Left ventricle myocardium inferior (tissue), 1 donor: ENCODE data around the gene DPF3. TPM values are rescaled to one million over a fixed set of nuclear protein-coding genes. Genes with fewer than 3 reads are reported as not detected.

ENCODE experiments used
- DNase-seq: peaks from one replicate; pipeline ENCODE4 v3.0.0-alpha.2; 2020
- H3K27ac ChIP-seq: fragments of 200-600 bp; replicated peaks from 2 replicates; pipeline ENCODE4 v1.8.0; 2021
- H3K27me3 ChIP-seq: fragments of 200-600 bp; 2 replicates; pipeline ENCODE4 v1.8.0; 2021; ENCODE audit warnings: low read depth
- H3K36me3 ChIP-seq: fragments of 200-600 bp; 2 replicates; pipeline ENCODE4 v1.8.0; 2021
- H3K4me1 ChIP-seq: fragments of 200-600 bp; 2 replicates; pipeline ENCODE4 v1.8.0; 2021
- H3K4me3 ChIP-seq: fragments of 200-600 bp; 2 replicates; pipeline ENCODE4 v1.8.0; 2021; ENCODE audit warnings: mild to moderate bottlenecking, moderate library complexity
- H3K9me3 ChIP-seq: fragments of 200-600 bp; replicated peaks from 2 replicates; pipeline ENCODE4 v1.8.0; 2021
- intact Hi-C: fragments of 100-400 bp; cut with micrococcal nuclease; formaldehyde crosslinking; loops from one replicate; pipeline ENCODE4 v1.11.0; 2022
- total RNA-seq: library from RNA; stranded (reverse); fragmentation: NEBNext Ultra II Directional; extraction: Animal tissue kit (Norgen Biotek cat#: 25700); gene quantifications from one replicate; pipeline ENCODE4 v1.2.1, GENCODE V29; 2021
- TF ChIP-seq, protein P1 (sequence below): fragments of 200-600 bp; IDR thresholded peaks from 2 replicates; pipeline ENCODE4 v1.8.0; 2021; ENCODE audit warnings: antibody characterized with exemption, mild to moderate bottlenecking, borderline replicate concordance
- donor health status: DM: no; HTN: yes; CAD: no; lungs with severe emphysema.

DPF3 gene
- total RNA-seq, 1 donor from 2014 or later: 37.7 TPM

DNA sequence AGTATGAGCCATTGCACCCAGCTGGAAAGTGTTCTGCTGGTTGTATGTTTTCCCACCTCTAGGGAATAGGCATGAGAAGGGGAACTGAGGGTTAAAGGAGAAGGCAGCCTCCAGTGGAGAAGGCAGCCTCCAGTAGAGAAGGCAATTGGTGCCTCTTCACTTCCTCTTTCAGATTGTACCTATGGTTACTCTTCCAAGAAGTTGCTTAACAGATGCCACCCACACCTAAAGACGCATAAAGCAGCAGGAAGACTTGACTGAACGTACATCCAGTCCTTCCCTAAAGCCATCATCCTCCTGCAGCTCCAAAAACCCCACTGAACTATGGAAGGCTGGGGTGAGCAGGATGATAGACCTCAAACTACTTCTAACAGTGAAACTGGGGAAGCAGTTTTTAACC is 13.1 kb downstream of the DPF3 start:
- Histone ChIP-seq H3K4me1 (peaks cover 96% of the 10 kb centered on the region), H3K27ac (no peak overlapping the region)
- TF ChIP-seq, protein P1, sequence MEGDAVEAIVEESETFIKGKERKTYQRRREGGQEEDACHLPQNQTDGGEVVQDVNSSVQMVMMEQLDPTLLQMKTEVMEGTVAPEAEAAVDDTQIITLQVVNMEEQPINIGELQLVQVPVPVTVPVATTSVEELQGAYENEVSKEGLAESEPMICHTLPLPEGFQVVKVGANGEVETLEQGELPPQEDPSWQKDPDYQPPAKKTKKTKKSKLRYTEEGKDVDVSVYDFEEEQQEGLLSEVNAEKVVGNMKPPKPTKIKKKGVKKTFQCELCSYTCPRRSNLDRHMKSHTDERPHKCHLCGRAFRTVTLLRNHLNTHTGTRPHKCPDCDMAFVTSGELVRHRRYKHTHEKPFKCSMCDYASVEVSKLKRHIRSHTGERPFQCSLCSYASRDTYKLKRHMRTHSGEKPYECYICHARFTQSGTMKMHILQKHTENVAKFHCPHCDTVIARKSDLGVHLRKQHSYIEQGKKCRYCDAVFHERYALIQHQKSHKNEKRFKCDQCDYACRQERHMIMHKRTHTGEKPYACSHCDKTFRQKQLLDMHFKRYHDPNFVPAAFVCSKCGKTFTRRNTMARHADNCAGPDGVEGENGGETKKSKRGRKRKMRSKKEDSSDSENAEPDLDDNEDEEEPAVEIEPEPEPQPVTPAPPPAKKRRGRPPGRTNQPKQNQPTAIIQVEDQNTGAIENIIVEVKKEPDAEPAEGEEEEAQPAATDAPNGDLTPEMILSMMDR: no peak

DNA sequence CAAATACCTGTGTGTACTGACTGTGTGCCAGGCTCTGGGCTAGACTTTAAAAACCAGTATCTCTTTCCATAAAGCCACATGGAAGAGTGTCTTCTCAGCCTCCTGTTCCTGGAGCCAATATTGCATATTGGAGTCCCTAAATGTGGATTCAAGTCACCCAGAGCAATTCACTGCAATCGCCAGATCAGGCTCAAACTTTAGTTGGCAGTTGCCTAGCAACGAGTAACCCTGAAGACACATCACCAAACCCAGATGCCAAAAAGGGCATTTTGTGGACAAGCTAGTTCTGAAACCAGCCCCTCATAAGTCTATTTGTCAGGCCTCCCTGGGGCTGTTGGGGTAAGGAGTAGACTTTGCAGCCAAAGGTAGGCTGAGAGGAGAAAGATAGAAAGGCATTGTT is 13.7 kb downstream of the DPF3 start:
- no peaks in the 10 kb centered on the region for H3K36me3 ChIP-seq
- no peak overlapping the region for H3K27ac ChIP-seq
- no peak for DNase-seq
- intact Hi-C loops: no loop called here
- H3K27me3 ChIP-seq: no peaks in the 10 kb centered on the region
- H3K9me3 ChIP-seq: no peaks in the 10 kb centered on the region
- H3K4me3 ChIP-seq: no peak overlapping the region
- TF ChIP-seq, protein P1: no peak
- peaks cover 94% of the 10 kb centered on the region for H3K4me1 ChIP-seq

More for the DNA sequence above, 13.1 kb downstream of the DPF3 start:
- no peaks in the 10 kb centered on the region for H3K27me3 ChIP-seq
- DNase-seq: no peak
- no peaks in the 10 kb centered on the region for H3K9me3 ChIP-seq
- intact Hi-C loops: no loop called here
- no peak overlapping the region for H3K4me3 ChIP-seq
- H3K36me3 ChIP-seq: no peaks in the 10 kb centered on the region

DNA sequence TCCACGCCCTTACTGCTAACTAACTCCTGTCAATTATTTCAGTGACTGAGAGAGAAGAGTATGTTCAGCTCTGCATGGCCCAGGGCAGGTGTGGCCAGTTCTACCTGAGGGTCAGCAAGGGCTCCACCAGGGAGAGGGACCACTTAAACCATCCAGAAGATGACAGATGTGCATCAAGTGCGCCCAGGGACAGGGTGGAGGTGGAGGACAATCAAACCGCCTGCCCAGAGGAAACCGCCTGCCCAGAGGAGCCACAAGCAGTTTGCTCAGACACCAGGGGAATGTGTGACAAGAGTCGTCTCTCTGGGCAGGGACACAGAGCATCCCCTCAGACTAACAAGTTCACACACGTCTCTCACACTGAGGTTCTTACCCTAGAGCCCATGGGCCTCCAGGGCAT is 14.5 kb downstream of the DPF3 start:
- TF ChIP-seq, protein P1: no peak
- Histone ChIP-seq H3K9me3 (no peaks in the 10 kb centered on the region), H3K36me3 (no peaks in the 10 kb centered on the region), H3K27ac (peak overlapping the region; percentile 8), H3K27me3 (no peaks in the 10 kb centered on the region), H3K4me1 (peaks cover 96% of the 10 kb centered on the region), H3K4me3 (no peak overlapping the region)
- no peak for DNase-seq
- intact Hi-C loops: no loop called here

DNA sequence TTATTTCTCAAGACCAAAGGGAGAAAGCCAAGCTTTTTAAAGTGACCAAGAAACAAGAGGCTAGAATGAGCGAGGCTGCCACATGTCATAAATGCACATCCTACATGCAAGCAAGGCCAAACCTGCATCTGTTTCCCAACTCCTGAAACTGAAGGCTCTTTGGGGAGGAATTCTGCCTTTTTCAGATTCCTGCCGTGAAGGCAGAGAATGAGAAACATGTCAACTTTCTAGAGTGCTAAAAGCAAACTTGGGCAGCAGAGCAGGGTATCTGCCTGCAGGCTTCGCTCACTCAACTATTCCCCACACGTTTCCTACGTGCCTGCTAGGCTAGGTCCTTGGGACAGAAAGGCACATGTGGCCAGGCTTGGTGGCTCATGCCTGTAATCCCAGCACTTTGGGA is 15.2 kb downstream of the DPF3 start:
- no peak for DNase-seq
- intact Hi-C loops: no loop called here
- Histone ChIP-seq H3K9me3 (no peaks in the 10 kb centered on the region), H3K4me3 (no peak overlapping the region), H3K27me3 (no peaks in the 10 kb centered on the region), H3K36me3 (no peaks in the 10 kb centered on the region), H3K27ac (peak overlapping the region; percentile 16), H3K4me1 (peaks cover 89% of the 10 kb centered on the region)
- TF ChIP-seq, protein P1: no peak

DNA sequence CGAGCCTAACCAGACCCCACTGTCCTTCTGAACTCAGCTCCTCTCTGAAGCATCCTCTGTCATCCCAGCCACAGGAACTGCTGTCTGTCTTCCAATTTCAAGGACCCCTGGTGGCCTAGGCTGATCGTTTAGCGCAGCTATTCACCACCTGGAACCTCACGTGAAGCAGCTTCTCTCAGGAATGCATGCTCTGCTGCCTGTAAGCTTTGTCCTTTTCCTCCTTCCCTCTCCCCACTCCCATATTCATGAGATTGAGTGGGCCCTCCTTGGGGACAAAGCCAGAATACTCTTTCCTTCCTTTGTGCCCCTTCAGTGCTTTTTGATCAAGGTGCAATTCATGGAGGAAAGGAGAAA is 17.2 kb downstream of the DPF3 start:
- TF ChIP-seq, protein P1: no peak
- H3K4me1 ChIP-seq: peaks cover 72% of the 10 kb centered on the region
- peaks cover 6% of the 10 kb centered on the region for H3K9me3 ChIP-seq
- DNase-seq: no peak
- no peaks in the 10 kb centered on the region for H3K36me3 ChIP-seq
- no peaks in the 10 kb centered on the region for H3K27me3 ChIP-seq
- intact Hi-C loops: no loop called here
- no peak overlapping the region for H3K27ac ChIP-seq
- no peak overlapping the region for H3K4me3 ChIP-seq
